ENCODE measurements around the gene NPDC1.

Gene NPDC1

DNA sequence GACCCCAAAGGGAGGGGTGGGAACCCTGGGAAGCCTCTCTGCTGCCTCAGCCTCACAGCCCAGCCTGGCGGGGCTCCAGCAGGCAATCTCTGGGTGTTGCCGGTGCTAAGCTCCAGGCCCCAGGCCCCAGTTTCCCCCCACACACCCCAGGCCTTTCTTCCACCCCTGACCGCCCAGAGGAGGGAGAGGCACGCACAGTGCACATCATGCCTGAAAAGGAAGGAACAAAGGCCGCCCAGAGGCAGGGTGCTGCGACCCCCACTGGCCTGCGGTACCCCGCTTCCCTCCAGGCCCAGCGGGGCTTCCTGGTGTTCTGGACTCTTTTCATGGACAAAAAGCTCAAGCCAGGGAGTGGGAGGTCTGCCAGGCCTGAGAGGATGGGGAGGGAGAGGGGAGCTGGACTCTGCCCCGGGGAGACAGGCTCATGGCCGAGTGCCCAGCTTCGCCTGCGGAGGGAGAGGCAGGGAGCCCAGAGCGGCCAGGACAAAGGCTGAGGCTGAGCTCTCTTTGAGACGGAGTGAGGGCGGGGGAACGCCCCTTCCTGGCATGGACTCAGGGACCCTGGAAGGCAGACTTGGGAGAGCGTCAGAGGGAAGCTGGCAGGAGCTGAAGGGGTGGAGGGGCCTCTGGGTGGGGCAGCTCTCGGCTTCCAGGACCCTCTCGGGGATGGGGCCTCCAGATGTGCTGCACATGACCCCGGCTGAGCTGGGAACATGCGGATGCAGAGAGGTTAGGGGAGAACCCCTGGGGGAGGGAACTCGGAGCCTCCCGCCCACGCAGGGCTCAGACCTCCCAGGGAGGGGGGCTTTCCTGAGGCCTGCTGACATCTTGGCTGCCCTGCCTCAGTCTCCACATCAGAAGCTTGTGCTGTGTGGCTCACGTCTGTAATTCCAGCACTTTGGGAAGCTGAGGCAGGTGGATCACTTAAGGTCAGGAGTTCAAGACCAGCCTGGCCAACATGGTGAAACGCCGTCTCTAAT is 9.7 kb upstream of the NPDC1 start:
- no peak for DNase-seq

DNA sequence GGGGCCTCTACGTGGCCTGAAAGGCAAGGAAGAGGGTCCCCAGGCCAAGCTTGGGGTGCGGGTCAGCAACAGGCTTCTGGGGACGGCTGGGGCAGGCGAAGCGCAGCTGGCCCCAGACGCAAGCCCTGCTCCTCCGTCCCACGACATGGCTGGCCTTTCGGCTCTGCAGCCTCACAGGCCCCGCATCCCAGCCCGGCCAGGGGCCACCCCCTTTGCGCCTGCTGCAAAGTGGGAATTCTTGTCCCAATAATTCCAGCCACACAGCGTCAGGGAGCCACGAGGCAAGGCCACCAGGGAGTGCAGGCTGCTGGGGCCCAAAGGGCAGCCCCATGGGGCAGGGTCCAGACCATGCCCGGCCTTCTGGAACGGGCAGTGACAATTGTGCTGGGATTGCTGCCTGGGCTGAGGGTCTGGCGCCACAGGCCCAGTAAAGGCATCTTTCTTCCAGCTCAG is 9.0 kb upstream of the NPDC1 start:
- DNase-seq = no peak

DNA sequence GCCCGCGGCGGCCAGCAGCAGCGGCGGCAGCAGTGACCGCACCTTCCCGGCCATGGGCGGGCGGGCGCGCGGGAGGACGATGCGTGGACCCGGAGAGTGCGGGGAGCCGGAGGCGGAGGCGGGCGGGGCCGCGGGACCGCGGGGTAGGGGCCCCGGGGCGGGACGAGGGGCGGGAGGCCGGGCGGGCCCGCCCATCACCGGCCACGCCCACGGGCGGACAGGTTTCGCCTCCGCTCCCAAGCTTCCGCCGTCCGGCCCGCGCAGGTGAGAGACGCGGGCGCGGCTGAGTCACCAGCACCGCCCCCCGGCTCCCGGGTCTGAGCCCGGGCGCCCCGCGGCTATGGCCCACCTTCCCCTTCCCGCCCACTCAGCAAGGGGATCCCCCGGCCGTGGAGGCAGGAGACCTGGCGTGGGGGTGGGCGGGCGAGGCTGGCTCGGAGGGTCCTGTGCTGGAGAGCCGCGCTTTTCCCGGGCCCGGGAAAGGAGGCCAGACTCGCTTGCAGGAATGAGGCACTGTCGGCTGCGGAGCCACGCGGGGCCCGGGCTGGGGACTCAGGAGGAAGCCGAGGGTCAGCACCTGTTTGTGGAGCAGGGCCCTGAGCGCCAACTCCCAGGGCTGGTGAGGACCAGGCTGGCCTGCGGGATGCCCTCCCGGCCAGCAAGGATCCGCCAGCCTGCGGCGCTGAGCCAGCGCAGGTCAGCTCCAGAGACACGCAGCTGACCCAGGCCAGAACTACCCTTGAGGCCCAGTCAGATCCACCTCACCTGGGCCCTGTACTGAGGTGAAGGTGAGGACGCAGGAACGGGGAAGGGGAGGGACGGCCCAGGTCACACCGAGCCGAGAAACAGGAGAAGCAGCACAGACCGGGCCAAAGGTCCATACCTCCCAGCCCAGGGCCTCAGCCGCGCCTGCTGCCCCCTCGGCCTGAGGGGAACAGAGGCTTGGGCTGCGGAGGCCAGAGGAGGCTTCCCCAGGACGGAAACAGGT is 8.3 kb upstream of the NPDC1 start, which contains the start of gene ENTPD2:
Gene ENTPD2 (minus strand): TSS at position 118 of the 988 bp plus-strand sequence. CDS start 64 bp downstream, at position 54.
- DNase-seq = no peak

DNA sequence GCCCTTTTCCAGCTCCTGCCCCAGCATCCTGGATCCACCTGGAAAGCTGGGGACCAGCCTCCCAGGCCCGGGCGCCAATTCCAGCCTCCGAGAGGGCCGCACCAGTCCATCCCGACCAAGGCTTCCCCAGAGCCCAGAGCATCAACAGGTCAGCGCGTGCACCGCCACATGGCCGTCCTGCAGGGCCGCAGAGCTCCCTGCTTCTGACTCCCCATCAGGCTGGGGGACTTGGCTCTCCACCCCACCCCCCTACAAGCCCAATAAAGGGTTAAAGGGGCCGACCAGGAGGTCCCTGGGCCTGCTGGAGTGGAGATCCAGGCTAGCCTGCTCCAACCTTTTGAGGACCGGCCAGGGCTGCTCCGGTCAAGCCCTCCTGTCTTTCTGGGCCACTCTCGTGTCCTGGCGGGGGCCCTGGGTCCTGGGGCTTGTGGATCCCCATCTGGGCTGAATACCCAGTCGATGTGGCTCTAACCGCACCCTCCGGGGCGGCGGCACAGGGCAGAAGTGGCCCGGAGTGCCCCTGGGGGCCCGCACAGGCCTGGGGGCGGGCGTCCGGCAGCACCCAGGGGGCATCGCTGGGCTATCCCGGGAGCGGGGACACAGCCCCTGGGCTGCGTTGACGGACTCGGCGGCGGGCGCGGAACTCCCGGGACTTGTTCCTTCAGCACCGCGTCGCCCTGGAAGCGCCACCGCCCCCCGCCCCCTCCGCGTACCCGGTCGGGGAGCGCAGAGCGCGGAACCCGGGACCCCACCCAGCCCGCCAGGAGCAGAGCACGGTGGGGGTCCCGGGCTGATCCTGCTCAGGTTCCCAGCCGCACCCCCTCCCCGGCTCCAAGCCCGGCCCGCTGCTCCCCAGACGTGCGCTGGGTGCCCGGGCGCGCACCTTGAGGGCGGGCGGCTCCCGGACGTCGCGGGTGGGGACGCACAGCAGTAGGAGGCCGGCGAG is 7.3 kb upstream of the NPDC1 start:
- DNase-seq = no peak

DNA sequence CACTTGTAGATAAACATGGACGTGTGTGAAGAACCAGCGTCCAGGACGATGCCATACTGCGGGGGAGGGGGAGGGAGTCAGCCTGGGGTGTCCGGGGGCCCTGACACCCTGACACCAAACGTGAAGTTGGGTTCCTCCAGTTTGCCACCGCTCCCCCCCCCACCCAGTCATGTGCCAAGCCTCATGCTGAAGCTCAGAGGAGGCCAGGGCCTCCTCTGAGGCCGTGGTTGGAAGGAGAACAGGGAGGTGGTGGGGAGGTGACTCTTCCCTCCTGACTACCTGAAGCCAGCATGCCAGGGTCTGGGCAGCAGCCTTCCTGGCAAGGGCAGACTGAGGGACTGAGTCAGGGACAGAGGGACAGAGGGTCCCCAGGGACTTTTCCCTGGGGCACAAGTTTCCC is 6.3 kb upstream of the NPDC1 start:
- DNase-seq = no peak

DNA sequence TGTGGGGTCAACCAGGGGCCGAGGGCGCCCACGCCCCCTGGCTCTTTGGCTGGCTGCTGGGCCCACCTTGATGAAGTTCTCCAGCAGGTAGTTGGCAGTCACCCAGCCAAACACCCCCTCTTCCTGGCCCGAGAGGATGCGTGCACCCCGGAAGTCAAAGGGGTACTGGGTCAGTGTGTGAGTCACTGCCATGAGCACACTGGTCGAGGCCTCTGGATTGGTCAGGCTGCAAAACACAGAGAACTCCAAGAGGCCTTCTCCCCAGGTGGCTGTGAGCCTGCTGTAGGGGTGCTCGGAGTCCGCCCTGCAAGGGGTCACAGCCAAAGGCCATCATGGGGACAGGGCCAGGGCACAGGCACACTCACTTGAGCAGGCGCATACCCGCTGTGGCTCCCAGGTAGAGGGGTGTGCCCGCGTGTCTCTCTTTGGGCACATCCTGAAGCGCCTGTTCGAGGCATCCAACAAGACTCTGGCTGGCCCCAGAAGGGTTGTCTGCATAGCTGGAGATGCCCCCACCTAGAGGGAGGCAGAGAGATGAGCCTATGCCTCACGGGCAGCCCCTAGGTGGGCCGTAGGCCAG is 5.3 kb upstream of the NPDC1 start:
- no peak for DNase-seq

DNA sequence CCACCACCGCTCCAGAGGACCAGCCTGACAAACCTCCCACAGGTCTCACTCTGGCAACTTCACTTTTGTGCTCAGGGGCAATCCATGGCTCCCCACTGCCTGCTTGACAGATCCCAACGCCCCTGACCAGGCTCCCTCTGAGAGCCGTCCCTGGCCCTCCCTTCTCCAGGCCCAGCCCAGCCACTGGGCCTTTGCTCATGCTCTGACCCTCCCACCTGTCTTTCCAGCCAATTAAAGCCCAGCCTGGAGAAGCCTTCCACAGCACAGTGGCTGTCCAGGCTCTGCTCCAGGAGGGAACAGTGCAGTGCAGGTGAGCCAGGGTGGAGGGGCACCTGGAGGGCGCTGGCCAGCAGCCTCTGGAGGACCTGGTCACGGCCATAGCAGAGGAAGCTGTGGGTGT is 4.6 kb upstream of the NPDC1 start:
- DNase-seq = no peak

DNA sequence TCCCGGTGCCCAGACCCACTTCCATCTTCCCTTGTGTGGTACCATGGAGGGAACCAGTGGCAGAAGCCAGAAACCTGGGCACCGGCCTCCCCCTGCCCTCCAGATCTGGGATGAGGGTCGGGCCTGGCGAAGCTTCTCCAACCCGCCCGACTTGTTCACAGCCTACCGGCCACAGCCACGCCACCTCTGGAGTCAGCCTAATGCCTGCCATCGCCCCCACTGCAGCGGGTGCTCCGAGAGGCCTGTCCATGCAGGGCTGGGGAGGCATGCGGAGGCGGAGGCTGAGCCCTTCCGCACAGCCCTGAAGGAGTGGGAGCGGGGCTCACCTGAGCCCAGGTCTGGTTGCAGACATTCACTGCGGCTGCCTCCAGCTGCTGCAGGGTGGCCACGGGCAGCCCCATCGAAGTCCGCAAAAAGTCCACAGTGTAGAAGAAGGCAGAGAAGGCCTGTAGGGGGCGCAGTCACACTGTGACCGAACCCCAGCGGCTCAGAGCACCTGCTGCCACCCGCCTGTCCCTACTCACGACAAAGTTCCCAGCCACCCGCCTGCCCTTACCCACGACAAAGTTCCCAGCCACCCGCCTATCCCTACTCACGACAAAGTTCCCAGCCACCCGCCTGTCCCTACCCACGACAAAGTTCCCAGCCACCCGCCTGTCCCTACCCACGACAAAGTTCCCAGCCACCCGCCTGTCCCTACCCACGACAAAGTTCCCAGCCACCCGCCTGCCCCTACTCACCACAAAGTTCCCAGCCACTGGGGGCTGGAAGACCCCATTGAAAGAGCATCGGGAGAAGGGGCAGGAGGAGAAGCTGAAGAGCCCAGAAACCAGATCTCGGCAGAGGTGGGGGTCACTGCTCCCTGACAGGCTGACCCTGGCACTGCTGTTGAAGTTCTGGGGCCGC is 3.8 kb upstream of the NPDC1 start:
- DNase-seq = peak in 1 of 2 donors; percentile 44

DNA sequence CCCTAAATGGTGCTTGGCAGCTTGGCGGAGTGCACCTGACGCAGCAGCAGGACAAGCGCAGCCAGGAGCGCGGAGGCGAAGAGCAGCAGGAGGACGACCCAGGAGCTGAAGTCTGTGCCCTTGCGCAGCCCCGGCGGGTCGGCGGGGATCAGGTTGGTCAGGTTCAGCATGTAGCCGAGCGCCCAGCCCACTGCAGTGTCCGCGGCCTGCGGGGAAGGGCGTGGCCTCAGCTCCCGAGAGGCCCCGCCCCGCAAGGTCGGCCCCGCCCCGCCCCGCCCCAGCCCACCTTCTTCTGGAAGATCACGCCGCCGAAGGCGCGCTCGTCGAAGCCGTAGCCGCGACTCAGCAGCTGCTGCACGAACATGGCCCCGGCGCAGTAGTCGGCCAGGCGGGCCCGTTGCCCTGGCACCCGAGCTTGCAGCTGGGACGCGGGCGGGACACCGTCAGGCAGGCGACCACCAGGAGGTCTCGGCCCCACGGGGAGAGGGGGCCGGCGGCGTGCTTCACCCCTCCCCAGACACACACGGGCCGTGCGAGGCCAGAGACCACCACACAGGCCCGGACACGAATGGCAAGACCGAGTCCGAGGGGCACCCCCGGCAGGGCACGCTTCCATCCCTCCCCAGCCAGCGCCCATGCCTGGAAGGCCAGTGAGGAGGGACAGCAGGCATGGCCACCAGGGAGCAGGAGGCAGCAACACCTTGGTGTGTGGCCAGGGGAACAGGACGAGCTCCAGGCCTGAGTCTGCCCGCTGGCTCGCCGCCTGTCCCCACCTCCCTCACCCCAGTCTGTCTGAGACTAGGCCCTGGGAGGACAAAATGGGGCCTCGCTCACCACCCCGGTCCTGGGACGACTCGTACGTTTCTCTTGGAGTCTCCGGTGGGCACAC is 2.9 kb upstream of the NPDC1 start:
- DNase-seq = no peak

DNA sequence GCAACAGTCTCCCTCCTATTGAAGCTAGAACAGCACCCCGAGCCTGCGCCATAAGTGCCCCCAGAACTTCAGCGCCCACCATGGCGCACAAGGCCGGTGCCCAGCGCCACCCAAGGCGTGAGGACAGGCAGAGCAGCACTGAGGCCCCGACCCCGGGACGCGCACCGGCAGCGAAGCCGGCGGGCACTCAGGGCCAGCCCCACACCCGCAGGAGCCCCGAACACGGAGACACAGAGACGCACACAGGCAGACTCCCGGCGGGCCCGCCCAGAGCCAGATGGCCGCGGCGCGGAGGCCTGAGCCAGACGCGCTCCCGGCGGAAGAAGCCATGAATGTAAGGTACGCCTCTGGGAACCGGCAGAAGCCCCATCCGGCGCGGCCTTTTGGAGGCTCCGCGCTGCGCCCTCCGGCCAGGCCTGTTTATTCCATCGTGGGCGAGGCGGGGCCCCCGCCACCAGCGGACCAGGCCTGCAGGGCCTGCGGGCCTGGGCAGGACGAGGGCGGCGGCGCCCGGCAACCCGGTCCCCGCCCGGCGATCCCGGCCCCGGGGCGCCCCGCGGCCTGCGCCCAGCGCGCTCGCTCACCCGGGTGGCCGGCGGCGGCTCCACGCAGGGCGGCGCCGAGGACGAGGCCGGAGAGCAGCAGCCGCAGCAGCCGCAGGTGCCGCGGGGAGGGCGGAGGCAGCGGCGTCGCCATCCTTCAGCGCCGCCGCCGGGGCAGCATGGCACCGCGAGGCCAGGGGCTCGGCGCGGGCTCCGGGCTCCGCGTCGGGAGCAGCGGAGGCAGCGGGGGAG is 486 bp downstream of the NPDC1 start:
- no peak for DNase-seq

DNA sequence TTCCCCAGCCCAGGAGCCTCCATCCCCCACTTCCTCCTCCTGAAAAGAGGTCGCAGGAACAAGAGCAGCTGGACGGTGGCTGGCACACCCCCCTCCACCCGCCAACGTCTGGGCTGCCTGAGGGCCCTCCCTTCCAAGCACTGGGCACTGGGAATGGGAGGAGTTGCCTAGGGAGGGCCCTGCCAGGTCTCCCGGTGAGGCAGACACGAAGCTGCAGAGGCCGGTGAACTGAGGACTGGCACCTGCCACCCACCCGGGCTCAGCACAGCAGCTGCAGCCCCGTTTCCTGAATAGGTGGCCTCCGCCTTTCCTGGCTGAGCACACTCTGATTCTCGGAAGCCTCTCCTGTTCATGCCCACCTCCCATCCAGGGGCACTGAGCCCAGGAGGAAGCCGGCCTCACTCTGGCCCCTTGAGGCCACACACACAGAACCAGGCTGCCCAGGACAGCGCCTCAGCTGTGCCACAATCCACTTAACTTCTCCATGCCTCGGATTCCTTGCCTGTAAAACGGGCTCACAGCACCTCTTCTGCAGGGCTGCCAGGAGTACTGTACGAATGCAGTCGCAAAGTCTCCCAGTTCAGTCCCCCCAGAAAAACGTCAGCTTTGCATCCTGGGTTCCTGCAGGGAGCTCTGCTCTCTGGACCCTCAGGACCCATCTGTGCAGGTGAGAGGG is 1.3 kb downstream of the NPDC1 start:
- no peak for DNase-seq

DNA sequence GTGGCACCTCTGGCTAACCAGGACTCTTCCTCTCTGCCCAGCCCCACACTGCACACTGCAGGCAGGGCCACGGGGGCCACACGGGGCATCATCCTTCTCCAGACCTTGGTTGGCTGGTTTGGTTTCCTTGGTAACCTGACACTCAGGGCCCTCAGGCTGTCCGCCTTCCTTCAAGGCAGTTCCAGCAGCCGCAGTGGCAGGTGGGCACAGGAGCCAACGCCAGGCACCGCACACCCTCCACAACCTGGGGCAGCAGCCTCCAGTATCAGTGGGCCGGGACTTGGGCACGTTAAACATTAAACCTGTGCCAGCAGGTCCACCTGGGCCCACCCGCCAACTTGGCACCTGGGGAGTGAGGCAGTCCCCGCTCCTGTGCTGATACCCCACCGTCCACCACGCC is 1.9 kb downstream of the NPDC1 start:
- DNase-seq = no peak

DNA sequence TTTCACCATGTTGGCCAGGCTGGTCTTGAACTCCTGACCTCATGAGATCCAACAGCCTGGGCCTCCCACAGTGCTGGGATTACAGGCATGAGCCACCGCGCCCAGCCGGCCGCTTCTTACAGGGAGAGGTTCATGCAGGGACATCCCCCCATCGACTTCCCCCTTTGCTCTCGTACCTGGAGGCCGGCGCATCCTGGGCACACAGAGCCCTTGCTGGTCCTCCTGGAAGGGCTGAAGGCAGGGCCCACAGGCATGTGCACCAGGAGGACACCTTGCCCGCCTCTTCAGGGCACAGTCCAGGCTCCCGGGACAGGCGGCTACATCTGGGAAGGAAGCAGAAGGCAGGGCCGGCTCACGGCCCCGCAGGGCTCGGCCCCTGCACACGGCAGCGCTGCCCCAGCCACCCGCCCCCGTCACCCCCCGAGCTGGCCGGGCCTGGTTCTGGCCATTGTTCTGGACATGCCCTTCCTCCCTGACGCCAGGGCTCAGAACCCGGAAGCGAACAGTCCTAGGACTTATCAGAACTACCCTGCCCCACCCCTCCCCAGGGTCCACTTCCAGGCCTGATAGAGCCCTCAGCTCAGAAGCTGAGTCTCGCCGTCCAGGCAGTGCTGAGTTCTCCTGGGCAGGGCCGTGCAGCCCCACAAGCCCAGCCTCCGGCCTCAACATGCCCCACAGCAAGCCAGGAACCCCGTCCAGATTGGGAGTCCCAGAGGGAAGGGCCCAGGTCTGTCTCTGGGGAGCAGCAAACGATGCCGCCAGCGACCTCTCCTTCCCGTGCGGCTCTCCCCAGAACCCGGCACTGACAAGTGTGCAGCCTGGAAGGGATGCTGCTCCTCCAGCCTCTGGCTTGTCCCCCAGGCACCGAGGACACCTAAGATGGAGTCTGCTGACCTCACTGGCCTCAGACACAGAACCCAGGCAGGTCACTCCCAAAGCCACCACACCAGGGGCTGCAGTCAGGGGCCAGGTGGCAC is 2.9 kb downstream of the NPDC1 start:
- no peak for DNase-seq

DNA sequence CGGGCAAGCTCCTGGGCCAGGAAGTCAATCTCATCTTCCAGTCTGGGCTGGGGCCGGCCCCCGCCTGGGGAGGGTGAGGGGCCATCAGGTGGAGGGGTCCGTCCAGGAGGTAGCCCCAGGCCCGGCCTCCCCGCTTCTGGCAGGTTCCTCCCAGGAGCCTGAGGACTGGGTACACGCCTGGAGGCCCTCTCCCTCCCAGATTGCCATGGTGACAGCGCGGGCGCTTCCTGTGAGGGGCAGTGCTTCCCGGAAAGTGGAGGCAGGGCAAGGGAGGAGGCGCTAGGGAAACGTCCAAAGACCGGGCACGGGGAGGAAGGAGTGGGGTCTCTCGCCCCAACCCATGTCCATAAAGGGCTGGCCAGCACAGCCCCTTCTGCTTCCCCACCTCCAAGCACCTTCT is 4.9 kb downstream of the NPDC1 start:
- DNase-seq = no peak

DNA sequence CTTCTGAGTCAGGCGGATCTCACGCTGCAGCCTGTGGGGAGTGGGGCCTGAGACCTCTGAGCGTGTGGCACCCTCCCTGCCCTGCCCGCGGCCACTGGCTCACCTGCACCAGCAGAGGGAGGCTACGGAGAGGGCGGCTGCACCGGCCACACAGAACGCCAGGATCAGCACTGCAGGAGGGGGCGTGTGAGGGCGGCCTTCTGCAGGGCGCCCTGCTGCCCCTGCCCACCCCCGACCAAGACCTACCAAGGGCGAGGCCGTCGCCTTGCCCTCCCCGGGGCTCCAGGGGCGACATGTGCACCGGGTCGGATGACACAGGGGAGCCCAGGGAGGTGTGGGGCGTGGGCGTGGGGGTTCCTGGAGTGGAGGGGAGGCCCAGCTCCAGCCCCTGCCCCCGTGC is 5.4 kb downstream of the NPDC1 start:
- DNase-seq = no peak

DNA sequence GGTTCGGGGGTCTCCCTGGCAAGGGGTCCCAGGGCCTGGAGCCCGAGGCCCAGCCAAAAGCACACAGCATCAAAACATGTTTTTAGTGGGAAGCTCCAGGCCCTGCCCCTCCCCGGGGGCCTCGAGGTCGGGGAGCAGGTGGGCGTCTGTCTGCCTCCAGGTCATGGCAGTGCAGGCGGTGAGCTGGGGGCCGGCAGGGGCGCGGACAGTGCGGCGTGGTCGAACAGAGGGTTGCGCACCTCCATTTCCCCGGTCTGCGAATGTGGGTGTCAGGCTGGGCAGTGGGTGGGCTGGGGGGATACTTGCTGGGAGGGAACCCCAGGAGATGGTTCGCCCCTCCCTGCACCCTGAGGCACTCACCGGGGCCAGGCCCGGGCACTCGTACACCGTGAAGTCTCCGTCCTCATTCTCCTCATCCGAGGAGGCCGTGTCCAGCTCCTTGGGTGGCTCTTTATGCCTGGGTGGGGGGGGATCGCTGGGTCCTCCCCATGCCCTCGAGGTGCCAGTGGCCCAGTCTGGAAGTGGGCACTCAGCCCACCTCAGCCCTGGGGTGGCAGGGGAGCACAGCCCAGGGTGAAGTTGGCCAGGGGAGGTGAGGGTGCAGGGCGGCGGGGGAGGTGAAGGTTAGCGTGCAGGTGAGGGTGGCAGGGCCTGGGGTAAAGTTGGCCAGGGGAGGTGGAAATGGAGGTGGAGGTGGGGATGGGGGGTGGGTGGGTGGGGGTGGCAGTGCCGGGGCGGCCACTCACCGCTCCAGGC is 6.2 kb downstream of the NPDC1 start:
- no peak for DNase-seq

Measured in bone marrow (tissue), 2 donors.